Measurements from ENCODE around the gene C1orf35.

- TF ChIP-seq GATA2 (IDR thresholded peaks at IDR 0.05; ENCODE audit: low read depth, low read length) (no peak), GATA3 (IDR thresholded peaks at IDR 0.05; ENCODE audit: low read depth, low read length) (no peak)
These were observed 39.6 kb downstream of the C1orf35 start for GRCh38 chr1:228063251-228064191.

Data from SH-SY5Y (cell line).